PFSK-1 (cell line): ENCODE data around the gene GCHFR.

Experiments used
- FOXP2 ChIP-seq: optimal IDR thresholded peaks from 2 replicates; pipeline ENCODE3; 2011; ENCODE audit warnings: borderline replicate concordance, control low read depth, inconsistent platforms; ENCODE audit not compliant: insufficient read depth; ENCODE audit errors: extremely low read length, extremely low read depth
- POLR2AphosphoS5 ChIP-seq: IDR thresholded peaks from 2 replicates; pipeline ENCODE4 v1.6.1; 2012; ENCODE audit warnings: low read depth, mild to moderate bottlenecking, control low read depth, low read length, moderate library complexity
- REST ChIP-seq, 2 experiments: IDR thresholded peaks; 2 replicates each; pipeline versions ENCODE4 v1.6.1 to v1.8.0; 2011 to 2012; ENCODE audit warnings: low read depth in 2 of 2, low read length in 2 of 2, control low read depth in 1 of 2, inconsistent platforms in 1 of 2, mild to moderate bottlenecking in 1 of 2, moderate library complexity in 1 of 2; ENCODE audit not compliant: insufficient read depth in 1 of 2
- SIN3A ChIP-seq: IDR thresholded peaks from 2 replicates; pipeline ENCODE4 v1.6.1; 2012; ENCODE audit warnings: mild to moderate bottlenecking, low read length, moderate library complexity, borderline replicate concordance; ENCODE audit not compliant: insufficient read depth
- TAF1 ChIP-seq: IDR thresholded peaks from 2 replicates; pipeline ENCODE4 v1.6.1; 2012; ENCODE audit warnings: low read length, control low read depth, borderline replicate concordance; ENCODE audit not compliant: insufficient read depth

The GCHFR gene

DNA sequence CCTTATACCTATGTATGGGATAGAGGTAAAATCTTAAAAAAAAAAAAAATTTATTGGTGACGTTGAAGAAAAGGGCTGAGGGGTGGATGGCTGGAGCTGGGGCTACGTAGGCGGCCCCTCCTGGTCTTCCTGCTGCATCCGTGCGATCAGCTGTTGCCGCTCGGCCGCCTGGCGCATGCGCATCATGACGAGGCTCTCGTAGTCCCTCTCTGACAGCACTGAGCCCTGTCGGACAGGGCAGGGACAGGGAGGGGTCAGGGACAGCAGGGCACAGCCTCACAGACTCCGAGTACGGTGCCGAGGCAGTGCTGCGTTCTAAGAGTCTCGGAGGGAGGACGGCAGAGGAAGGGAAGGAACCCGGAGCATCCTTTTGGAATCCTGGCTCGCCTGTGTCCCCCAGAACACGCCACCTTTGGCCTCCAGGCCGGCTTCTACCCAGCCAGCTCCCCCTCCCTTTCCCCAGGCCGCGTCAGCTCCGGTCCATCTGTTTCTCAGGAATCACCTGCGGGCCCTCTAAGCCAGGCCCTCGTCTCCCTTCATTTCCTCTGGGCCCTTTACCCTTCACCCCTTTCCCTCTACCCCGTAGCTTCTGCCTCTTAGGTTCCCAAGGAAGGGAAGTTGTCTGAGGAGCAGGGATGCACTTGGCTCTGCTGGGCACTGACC is 4.1 kb downstream of the GCHFR start:
- TF ChIP-seq POLR2AphosphoS5: no peak

DNA sequence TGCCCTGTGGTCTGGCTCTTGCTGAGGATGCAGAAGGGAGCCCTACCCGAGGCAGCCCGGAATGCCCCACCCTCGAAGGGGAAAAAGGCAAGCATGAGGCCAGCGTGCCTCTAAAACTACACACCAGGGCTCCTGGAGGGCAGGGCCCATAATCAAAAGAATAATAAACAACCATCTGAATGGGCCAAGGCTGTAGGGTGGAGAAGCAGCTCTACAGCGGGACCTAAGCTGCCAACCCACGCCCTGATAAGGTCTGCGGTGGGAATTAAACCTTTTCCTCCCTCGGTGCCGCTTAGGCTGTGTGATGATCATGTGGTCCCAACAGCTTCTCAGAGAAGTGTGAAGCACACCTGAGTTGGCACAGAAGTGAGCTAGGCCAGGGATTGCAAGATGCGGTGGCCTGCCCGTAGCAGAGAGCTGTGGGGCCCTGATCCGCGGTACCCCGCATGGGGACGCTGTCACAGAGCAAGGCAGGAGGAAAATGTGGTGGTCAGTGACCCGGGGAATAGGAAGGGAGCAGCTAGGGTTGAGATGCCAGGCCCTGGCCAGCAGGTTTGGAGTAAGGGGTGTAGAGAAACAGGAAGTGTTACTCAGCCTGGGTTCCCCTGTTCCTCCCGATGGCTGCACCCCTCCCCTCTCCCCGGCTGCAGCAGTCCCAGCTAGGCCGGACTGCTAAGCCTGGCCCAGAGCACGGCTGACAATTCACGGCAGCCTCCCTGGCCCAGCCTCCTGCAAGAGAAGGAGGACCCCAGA is 4.8 kb downstream of the GCHFR start:
- TF ChIP-seq FOXP2: no peak
- no peak for TF ChIP-seq TAF1
- no peak for TF ChIP-seq SIN3A
- TF ChIP-seq REST (IDR thresholded peaks at IDR 0.05; ENCODE audit: insufficient read depth in 1 of 2, low read depth in 2 of 2, low read length in 2 of 2): no peak
- TF ChIP-seq POLR2AphosphoS5: no peak

DNA sequence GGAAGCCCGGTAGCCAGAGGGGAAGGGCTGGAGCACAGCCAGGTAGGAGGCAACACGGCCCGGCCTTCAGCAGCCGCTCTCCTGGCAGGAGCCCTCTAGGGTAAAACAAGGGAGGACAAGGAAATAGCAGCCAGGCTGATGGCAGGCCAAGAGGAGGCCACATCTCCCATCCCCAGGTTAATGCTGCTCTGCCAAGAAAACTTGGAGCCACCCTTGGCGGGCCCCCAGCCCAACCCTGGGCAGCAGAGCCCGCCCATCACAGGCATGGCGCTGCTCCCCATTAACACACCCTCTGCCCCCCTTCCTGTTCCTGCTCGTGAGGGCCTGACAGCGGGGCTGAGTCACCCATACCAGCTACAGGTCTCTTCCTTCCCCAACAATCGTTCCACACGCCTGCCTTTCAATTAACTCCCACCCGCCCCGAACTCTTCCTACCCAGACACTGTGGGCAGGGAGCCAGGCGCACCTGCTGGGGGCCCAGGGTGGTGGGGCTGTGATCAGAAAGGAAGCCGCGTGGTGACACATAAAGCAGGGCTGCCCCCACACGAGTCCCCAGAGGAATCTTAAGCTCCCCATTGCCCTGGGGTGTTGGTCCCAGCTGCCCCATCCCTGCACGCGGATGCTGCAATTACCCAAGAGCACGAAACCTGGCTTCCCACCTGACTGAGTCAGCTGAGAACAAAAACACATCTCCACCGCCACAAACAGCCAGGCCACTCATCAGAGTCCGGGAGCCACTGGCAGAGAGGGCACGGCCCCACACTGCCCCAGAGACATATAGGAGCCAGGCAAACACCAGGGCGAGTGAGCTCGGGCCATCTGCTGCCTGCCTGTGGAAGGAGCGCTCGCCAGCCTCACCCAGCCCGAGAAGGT is 5.6 kb downstream of the GCHFR start, which contains the start of gene C15orf62:
C15orf62 (plus strand) TSS at position 707 of the 873 bp plus-strand sequence. CDS start 516 bp downstream, outside the sequence.
- TF ChIP-seq TAF1: no peak
- TF ChIP-seq REST (IDR thresholded peaks at IDR 0.05; ENCODE audit: insufficient read depth in 1 of 2, low read depth in 2 of 2, low read length in 2 of 2): no peak
- TF ChIP-seq POLR2AphosphoS5: no peak
- TF ChIP-seq SIN3A: 0 out of 2 replicates have a peak, but pooled peaks have one; percentile 11
- TF ChIP-seq FOXP2: no peak

- no peak for TF ChIP-seq FOXP2
- TF ChIP-seq REST (IDR thresholded peaks at IDR 0.05; ENCODE audit: insufficient read depth in 1 of 2, low read depth in 2 of 2, low read length in 2 of 2): no peak
- TF ChIP-seq SIN3A: no peak
- no peak for TF ChIP-seq TAF1
- no peak for TF ChIP-seq POLR2AphosphoS5
Observed at GRCh38 chr15:40770147-40770721, 6.4 kb downstream of the GCHFR start.

- no peak for TF ChIP-seq SIN3A
- TF ChIP-seq TAF1: no peak
- TF ChIP-seq POLR2AphosphoS5: no peak
- TF ChIP-seq REST (IDR thresholded peaks at IDR 0.05; ENCODE audit: insufficient read depth in 1 of 2, low read depth in 2 of 2, low read length in 2 of 2): no peak
- no peak for TF ChIP-seq FOXP2
Observed at GRCh38 chr15:40771242-40771641, 7.4 kb downstream of the GCHFR start.
